ENCODE data around the gene PPP2R5B. TPM values are rescaled to one million over a fixed set of nuclear protein-coding genes. Genes with fewer than 3 reads are reported as not detected.

PPP2R5B gene
- total RNA-seq, 2 experiments from 2014 or later: 16.8 to 18.3 TPM

DNA sequence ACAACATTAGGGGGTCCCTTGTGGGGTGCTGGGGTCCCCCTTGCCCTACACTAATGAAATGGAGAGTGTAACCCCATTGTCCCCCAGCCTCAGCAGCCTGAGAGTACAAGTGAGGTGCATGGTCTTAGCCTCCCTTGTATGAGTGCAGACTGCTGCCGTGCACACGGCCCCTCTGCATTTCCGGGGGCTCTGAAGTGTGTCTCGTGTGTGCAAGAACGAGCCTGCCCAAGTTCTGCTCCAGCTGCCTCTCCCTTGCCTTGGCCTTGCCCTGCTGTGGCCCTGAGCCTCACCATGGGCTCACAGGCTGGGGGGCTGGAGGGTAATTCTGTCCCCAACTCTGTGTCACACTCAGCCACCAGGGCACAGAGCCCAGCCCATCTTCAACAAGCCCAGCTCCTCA is 40.9 kb upstream of the PPP2R5B start:
- peaks cover 7% of the 10 kb centered on the region for H3K36me3 Mint-ChIP-seq (ENCODE audit: low read depth)
- ChIA-PET CTCF (no interaction called here), POLR2A (interaction anchor here (17.7 kb wide), 1 partner anchor 26 kb away, joined by 767 read pairs; the partner anchor contains the start of gene CDC42BPG)
- H3K27ac ChIP-seq (ENCODE audit: low read depth in 1 of 2, low read length in 2 of 2): peak overlapping the region in 1 of 2 donors; percentile 7
- peaks cover 62% of the 10 kb centered on the region for H3K4me1 ChIP-seq (ENCODE audit: insufficient read depth, low read length)
- TF ChIP-seq, protein P1, sequence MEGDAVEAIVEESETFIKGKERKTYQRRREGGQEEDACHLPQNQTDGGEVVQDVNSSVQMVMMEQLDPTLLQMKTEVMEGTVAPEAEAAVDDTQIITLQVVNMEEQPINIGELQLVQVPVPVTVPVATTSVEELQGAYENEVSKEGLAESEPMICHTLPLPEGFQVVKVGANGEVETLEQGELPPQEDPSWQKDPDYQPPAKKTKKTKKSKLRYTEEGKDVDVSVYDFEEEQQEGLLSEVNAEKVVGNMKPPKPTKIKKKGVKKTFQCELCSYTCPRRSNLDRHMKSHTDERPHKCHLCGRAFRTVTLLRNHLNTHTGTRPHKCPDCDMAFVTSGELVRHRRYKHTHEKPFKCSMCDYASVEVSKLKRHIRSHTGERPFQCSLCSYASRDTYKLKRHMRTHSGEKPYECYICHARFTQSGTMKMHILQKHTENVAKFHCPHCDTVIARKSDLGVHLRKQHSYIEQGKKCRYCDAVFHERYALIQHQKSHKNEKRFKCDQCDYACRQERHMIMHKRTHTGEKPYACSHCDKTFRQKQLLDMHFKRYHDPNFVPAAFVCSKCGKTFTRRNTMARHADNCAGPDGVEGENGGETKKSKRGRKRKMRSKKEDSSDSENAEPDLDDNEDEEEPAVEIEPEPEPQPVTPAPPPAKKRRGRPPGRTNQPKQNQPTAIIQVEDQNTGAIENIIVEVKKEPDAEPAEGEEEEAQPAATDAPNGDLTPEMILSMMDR (IDR thresholded peaks at IDR 0.05): no peak
- H3K27ac Mint-ChIP-seq: no peak overlapping the region
- no peaks in the 10 kb centered on the region for H3K27me3 ChIP-seq (ENCODE audit: control insufficient read depth in 1 of 2, insufficient read depth in 2 of 2, low read length in 2 of 2)
- H3K4me3 Mint-ChIP-seq: no peak overlapping the region
- H3K27me3 Mint-ChIP-seq: no peaks in the 10 kb centered on the region
- H3K36me3 ChIP-seq (ENCODE audit: insufficient read depth, low read length): no peaks in the 10 kb centered on the region
- peaks cover 56% of the 10 kb centered on the region for H3K4me1 Mint-ChIP-seq (ENCODE audit: low read depth)
- H3K9me3 ChIP-seq (ENCODE audit: control insufficient read depth in 1 of 2, insufficient read depth in 1 of 2, low read length in 2 of 2): no peaks in the 10 kb centered on the region
- DNase-seq (no peak), ATAC-seq (ENCODE audit: poor library complexity) (no peak)
- intact Hi-C loops (cut with DNase I, micrococcal nuclease): no loop called here
- H3K4me3 ChIP-seq (ENCODE audit: low read length): no peak overlapping the region
- H3K9me3 Mint-ChIP-seq: no peaks in the 10 kb centered on the region

DNA sequence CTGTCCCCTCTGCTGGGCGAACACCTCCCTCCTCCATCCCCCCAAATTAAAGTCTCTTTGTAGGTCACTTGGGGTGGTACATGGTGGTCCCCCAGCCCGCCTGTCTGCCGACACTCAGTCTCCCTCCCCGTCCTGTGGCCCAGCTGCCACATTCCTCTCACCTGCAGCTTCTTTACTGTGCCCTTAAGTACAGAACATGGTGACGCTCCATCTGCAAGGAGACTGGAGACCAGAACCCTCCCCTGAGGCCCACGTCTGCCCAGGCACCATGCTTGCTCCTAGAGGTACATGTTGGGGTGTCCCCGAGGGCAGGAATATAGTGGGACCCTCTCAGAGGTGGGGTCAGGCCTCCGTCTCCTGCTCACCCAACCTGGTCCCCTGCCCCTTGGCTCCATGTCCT is 40.5 kb upstream of the PPP2R5B start:
- peak overlapping the region in 1 of 2 donors; percentile 7 for H3K27ac ChIP-seq (ENCODE audit: low read depth in 1 of 2, low read length in 2 of 2)
- Mint-ChIP-seq H3K27ac (peak overlapping the region; percentile 32), H3K4me3 (no peak overlapping the region), H3K4me1 (ENCODE audit: low read depth) (peaks cover 52% of the 10 kb centered on the region), H3K27me3 (no peaks in the 10 kb centered on the region), H3K9me3 (no peaks in the 10 kb centered on the region), H3K36me3 (ENCODE audit: low read depth) (peaks cover 2% of the 10 kb centered on the region)
- POLR2A ChIA-PET: interaction anchor here (0.6 to 17.7 kb wide), 2 partner anchors 10 to 27 kb away, joined by 3 to 767 read pairs; partner anchors contain the start of gene CDC42BPG
- H3K4me3 ChIP-seq (ENCODE audit: low read length): no peak overlapping the region
- DNase-seq: no peak
- no peak for ATAC-seq (ENCODE audit: poor library complexity)
- TF ChIP-seq, protein P1 (IDR thresholded peaks at IDR 0.05): no peak
- no peaks in the 10 kb centered on the region for H3K9me3 ChIP-seq (ENCODE audit: control insufficient read depth in 1 of 2, insufficient read depth in 1 of 2, low read length in 2 of 2)
- CTCF ChIA-PET: no interaction called here
- no peaks in the 10 kb centered on the region for H3K36me3 ChIP-seq (ENCODE audit: insufficient read depth, low read length)
- no peaks in the 10 kb centered on the region for H3K27me3 ChIP-seq (ENCODE audit: control insufficient read depth in 1 of 2, insufficient read depth in 2 of 2, low read length in 2 of 2)
- H3K4me1 ChIP-seq (ENCODE audit: insufficient read depth, low read length): peaks cover 63% of the 10 kb centered on the region
- intact Hi-C loops (cut with DNase I, micrococcal nuclease): no loop called here

DNA sequence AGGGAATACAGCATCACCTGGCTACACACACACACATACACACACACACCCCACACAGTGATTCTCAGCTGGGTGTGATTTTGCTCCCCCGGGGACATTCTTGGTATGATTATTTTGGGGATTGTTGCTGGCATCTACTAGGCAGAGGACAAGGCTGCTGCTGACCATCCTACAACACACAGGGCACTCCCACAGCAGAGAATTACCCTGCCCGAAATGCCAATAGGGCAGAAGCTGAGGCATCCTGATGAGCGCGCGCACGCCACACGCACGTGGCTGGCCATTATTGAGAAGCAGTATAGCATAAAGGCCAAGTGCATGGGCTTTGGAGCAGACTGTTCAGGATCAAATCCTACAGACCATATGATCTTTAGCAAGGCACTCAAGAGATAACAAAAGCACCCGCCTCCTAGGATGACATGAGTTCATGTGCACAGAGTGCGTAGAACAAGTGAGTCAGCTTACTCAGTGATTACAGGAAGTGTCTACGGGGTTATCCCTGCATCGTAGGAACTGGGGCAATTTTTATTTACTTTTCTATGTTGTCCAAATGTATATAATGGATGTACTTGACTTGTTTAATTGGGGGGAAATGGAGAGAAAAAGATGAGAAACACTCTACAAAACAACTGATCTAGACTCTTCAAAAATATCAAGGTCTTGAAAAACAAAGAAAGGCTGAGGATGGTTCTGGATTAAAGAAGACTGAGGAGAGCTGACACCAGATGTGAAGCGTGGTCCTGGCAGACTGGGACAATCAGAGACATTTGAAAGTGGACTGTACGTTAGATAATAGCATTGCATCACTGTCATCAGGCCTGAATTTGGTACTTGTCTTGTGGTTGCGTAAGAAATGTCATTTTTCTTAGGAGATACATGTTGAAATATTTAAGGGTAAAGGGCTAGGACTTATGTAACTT is 38.9 kb upstream of the PPP2R5B start:
- ChIA-PET POLR2A (interaction anchor here (0.6 to 17.7 kb wide), 4 partner anchors 9 to 107 kb away, joined by 3 to 767 read pairs (median 4); partner anchors contain the start of genes CDC42BPG and SF1), CTCF (interaction anchor here (0.9 to 4.9 kb wide), 2 partner anchors 36 to 82 kb away, joined by 3 to 136 read pairs; partner anchors contain the start of genes CDC42BPG and MAP4K2)
- DNase-seq (peak in 7 of 14 experiments; percentile 29 to 80 (median 52)), ATAC-seq (ENCODE audit: poor library complexity) (peak; percentile 78)
- H3K36me3 ChIP-seq (ENCODE audit: insufficient read depth, low read length): no peaks in the 10 kb centered on the region
- Mint-ChIP-seq H3K9me3 (no peaks in the 10 kb centered on the region), H3K4me3 (peak overlapping the region; percentile 9), H3K27ac (peak overlapping the region; percentile 65), H3K4me1 (ENCODE audit: low read depth) (peaks cover 36% of the 10 kb centered on the region), H3K27me3 (no peaks in the 10 kb centered on the region), H3K36me3 (ENCODE audit: low read depth) (no peaks in the 10 kb centered on the region)
- TF ChIP-seq, protein P1 (IDR thresholded peaks at IDR 0.05): no peak
- no peaks in the 10 kb centered on the region for H3K9me3 ChIP-seq (ENCODE audit: control insufficient read depth in 1 of 2, insufficient read depth in 1 of 2, low read length in 2 of 2)
- no peaks in the 10 kb centered on the region for H3K27me3 ChIP-seq (ENCODE audit: control insufficient read depth in 1 of 2, insufficient read depth in 2 of 2, low read length in 2 of 2)
- H3K4me3 ChIP-seq (ENCODE audit: low read length): no peak overlapping the region
- peaks cover 47% of the 10 kb centered on the region for H3K4me1 ChIP-seq (ENCODE audit: insufficient read depth, low read length)
- intact Hi-C loops (cut with DNase I, micrococcal nuclease): loop anchor here in 1 of 2 experiments (5.0 kb wide), 1 partner anchor 83 kb away; the partner anchor contains the start of gene MAP4K2
- peak overlapping the region in 1 of 2 donors; percentile 51 for H3K27ac ChIP-seq (ENCODE audit: low read depth in 1 of 2, low read length in 2 of 2)
